ENCODE results near the gene LUC7L.

DNA sequence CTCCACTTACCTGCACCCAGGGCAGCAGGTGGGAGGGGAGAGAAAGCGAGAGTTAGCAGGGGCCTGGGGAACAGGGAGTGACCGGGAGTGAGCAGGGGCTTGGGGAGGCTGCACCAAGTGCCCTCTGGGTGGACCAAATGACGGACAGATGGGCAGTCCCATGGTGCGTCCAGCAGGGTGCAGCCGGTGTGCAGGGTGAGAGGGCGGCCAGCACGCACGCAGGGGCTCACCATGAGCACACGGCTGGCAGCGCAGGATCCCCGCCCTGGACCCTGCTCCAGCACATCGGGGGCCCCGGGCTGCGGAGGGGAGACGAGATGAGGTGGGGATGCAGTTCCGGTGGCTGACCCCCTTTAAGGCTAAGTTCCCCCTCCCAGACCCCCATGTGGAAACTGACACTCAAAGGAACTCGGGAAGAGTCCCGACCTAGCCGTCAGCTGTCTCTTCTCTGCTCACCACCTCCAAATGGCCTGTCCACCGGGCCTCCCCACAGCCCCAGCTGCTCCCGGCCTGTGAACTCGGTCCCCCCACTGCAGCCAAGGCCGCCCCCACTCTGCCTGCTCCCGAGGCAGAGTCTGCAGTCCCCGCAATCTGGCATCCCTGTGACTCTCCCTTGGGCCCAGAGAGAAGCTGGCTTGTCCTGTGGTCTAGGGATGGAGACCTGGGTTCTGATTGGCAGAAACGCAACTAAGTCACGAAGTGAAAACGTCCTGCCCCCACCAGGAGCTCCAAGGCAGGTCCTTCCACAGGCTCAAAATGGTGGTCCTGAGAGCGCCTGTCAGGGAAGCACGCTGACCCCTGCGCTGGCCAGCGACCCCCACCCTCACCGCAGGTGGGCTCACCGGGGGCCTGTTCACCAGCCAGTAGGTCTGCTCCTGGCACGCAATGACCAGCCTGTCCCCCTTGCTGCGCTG, 43.6 kb upstream of the LUC7L start:
- TF ChIP-seq, protein P1, sequence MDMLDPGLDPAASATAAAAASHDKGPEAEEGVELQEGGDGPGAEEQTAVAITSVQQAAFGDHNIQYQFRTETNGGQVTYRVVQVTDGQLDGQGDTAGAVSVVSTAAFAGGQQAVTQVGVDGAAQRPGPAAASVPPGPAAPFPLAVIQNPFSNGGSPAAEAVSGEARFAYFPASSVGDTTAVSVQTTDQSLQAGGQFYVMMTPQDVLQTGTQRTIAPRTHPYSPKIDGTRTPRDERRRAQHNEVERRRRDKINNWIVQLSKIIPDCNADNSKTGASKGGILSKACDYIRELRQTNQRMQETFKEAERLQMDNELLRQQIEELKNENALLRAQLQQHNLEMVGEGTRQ (IDR thresholded peaks at IDR 0.05; ENCODE audit: low read length), result no peak
- no peak for TF ChIP-seq ZNF274 (IDR thresholded peaks at IDR 0.05; ENCODE audit: borderline replicate concordance, extremely low read depth, low read length)
- no peak for TF ChIP-seq PHF8 (conservative IDR thresholded peaks at IDR 0.05; ENCODE audit: low read depth, low read length)
- no peak for TF ChIP-seq EZH2 (IDR thresholded peaks at IDR 0.05; ENCODE audit: low read depth, low read length, severe bottlenecking)
- TF ChIP-seq EP300 (IDR thresholded peaks at IDR 0.05; ENCODE audit: borderline replicate concordance in 1 of 2, low read depth in 2 of 2, low read length in 2 of 2), result no peak
- TF ChIP-seq, protein P2, sequence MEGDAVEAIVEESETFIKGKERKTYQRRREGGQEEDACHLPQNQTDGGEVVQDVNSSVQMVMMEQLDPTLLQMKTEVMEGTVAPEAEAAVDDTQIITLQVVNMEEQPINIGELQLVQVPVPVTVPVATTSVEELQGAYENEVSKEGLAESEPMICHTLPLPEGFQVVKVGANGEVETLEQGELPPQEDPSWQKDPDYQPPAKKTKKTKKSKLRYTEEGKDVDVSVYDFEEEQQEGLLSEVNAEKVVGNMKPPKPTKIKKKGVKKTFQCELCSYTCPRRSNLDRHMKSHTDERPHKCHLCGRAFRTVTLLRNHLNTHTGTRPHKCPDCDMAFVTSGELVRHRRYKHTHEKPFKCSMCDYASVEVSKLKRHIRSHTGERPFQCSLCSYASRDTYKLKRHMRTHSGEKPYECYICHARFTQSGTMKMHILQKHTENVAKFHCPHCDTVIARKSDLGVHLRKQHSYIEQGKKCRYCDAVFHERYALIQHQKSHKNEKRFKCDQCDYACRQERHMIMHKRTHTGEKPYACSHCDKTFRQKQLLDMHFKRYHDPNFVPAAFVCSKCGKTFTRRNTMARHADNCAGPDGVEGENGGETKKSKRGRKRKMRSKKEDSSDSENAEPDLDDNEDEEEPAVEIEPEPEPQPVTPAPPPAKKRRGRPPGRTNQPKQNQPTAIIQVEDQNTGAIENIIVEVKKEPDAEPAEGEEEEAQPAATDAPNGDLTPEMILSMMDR (IDR thresholded peaks at IDR 0.05; ENCODE audit: control extremely low read depth in 1 of 3, insufficient read depth in 1 of 3, low read depth in 1 of 3, low read length in 3 of 3), result no peak
- no peak for TF ChIP-seq POLR2A (IDR thresholded peaks at IDR 0.05; ENCODE audit: control extremely low read depth in 1 of 2, low read depth in 2 of 2, low read length in 2 of 2)
- no peak for TF ChIP-seq HDAC6 (IDR thresholded peaks at IDR 0.05; ENCODE audit: low read depth, low read length)
- no peak for TF ChIP-seq RAD21 (IDR thresholded peaks at IDR 0.05 in 1 of 2, conservative IDR thresholded peaks at IDR 0.05 in 1 of 2; ENCODE audit: low read depth in 2 of 2, low read length in 2 of 2)
- TF ChIP-seq RBBP5 (IDR thresholded peaks at IDR 0.05; ENCODE audit: borderline replicate concordance, low read depth, low read length), result no peak
- no peak for TF ChIP-seq SP1 (IDR thresholded peaks at IDR 0.05; ENCODE audit: low read depth, low read length)
